ENCODE measurements around the gene MPHOSPH9.

MPHOSPH9 gene, protein sequence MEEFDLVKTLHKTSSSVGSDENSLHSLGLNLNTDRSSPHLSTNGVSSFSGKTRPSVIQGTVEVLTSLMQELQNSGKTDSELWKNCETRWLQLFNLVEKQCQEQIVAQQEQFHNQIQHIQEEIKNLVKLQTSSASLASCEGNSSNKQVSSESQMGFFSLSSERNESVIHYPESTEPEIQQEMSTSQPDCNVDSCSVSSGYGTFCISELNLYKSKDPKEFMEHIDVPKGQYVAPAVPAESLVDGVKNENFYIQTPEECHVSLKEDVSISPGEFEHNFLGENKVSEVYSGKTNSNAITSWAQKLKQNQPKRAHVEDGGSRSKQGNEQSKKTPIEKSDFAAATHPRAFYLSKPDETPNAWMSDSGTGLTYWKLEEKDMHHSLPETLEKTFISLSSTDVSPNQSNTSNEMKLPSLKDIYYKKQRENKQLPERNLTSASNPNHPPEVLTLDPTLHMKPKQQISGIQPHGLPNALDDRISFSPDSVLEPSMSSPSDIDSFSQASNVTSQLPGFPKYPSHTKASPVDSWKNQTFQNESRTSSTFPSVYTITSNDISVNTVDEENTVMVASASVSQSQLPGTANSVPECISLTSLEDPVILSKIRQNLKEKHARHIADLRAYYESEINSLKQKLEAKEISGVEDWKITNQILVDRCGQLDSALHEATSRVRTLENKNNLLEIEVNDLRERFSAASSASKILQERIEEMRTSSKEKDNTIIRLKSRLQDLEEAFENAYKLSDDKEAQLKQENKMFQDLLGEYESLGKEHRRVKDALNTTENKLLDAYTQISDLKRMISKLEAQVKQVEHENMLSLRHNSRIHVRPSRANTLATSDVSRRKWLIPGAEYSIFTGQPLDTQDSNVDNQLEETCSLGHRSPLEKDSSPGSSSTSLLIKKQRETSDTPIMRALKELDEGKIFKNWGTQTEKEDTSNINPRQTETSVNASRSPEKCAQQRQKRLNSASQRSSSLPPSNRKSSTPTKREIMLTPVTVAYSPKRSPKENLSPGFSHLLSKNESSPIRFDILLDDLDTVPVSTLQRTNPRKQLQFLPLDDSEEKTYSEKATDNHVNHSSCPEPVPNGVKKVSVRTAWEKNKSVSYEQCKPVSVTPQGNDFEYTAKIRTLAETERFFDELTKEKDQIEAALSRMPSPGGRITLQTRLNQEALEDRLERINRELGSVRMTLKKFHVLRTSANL

DNA sequence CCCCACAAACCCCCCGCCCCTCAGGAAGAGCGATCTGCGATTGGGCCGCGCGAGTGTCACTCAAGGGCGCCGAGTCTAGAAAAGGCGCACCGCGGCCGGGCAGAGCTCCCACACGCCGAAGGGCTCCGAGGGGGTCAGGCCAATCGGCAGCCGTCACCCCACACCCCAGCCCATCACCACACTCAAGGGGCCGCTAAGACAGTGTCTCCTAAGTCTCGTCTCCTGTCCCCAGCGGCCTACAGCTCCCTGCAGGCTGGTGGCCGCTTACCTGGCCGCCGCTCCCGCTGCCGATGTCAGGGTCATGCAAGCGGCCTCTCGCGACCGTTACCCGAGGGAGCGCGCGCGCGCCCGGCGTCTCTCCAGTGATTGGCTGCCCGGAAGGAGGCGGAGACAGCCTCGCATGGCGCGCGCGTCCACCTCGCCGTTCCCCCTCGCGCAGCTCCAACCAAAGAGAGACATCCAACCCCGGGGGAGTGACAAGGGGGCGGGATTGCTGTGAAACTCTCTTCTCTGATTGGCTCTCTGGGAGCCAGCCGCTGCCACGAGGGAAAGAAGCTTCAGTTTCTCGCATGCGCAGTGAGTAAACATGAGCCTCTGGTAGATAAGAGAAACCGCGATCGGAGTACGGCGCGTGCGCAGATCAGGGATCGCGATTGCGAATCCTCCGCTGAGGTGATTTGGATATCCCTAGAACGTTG lies at the start of gene MPHOSPH9, which contains the start of gene MTRFR:
MPHOSPH9 (minus strand) TSS at position 335 of the 698 bp plus-strand sequence. CDS start 2,777 bp downstream, outside the sequence.
MTRFR (plus strand) TSS at position 630 of the 698 bp plus-strand sequence. CDS start 20,239 bp downstream, outside the sequence.
- peak; percentile 99 for DNase-seq (ENCODE audit: low read depth)
- TF ChIP-seq CTCF (IDR thresholded peaks at IDR 0.05; ENCODE audit: low read depth, low read length, missing control alignments) = no peak
- in situ Hi-C loops (cut with HindIII; ENCODE audit: low sequenced_read_pairs) = no loop called here
- H3K4me3 ChIP-seq (ENCODE audit: low read depth, low read length) = peak within 1 kb of the TSS; percentile 97

DNA sequence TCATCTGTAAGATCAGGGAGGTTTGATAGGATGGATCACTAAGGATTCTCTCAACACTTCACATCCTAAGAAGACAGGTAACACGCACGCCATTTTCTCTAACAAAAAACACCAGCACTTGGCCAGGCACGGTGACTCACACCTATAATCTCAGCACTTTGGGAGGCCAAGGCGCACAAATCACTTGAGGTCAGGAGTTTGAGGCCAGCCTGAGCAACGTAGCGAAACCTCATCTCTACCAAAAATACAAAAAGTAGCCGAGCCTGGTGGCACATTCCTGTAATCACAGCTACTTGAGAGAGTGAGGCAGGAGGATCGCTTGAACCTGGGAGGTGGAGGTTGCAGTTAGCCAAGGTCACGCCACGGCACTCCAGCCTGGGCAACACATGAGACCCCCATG lies 49.2 kb upstream of the MPHOSPH9 start:
- in situ Hi-C loops (cut with HindIII; ENCODE audit: low sequenced_read_pairs) = no loop called here
- TF ChIP-seq CTCF (IDR thresholded peaks at IDR 0.05; ENCODE audit: low read depth, low read length, missing control alignments) = no peak
- no peak overlapping the region for H3K4me3 ChIP-seq (ENCODE audit: low read depth, low read length)
- no peak for DNase-seq (ENCODE audit: low read depth)

DNA sequence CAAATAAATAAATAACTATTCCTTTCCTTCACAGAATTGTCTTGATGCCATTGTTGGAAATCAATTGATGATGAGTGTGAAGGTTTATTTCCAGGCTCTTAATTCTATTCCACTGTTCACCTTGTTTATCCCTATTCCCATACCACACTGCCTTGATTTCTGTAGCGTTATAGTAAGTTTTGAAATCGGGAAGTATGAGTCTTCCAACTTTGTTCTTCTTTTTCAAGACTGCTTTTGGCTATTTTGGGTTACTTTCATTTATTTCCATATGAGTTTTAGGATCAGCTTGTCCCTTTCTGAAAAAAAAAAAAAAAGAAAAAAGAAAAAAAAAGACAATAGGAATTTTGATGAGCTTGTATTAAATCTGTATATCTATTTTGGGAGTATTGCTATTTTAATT lies 48.0 kb upstream of the MPHOSPH9 start:
- H3K4me3 ChIP-seq (ENCODE audit: low read depth, low read length) = no peak overlapping the region
- in situ Hi-C loops (cut with HindIII; ENCODE audit: low sequenced_read_pairs) = no loop called here

DNA sequence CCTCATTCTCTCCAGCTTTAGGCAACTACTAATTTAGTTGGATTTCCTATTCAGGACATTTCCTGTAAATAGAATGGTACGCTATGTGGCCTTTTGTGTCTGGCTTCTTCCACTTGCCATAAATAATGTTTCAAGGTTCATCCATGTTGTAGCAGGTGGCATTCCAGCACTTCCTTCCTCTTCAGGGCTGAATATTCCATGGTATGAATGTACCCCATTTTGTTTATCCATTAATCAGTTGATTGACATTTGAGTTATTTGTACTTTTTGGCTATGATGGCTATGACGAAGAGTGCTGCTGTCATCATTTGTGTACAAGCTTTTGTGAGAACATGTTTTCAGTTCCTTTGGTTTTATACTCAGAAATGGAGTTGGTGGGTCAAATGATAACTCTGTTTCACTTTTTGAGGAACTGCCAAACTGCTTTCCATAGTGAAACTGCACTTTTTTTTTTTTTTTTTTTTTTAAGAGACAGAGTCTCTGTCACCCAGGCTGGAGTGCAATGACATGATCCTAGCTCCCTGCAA lies 45.2 kb upstream of the MPHOSPH9 start:
- no peak for TF ChIP-seq CTCF (IDR thresholded peaks at IDR 0.05; ENCODE audit: low read depth, low read length, missing control alignments)
- H3K4me3 ChIP-seq (ENCODE audit: low read depth, low read length) = no peak overlapping the region
- DNase-seq (ENCODE audit: low read depth) = no peak
- in situ Hi-C loops (cut with HindIII; ENCODE audit: low sequenced_read_pairs) = no loop called here

More for the DNA sequence above, 48.0 kb upstream of the MPHOSPH9 start:
- no peak for DNase-seq (ENCODE audit: low read depth)
- no peak for TF ChIP-seq CTCF (IDR thresholded peaks at IDR 0.05; ENCODE audit: low read depth, low read length, missing control alignments)

DNA sequence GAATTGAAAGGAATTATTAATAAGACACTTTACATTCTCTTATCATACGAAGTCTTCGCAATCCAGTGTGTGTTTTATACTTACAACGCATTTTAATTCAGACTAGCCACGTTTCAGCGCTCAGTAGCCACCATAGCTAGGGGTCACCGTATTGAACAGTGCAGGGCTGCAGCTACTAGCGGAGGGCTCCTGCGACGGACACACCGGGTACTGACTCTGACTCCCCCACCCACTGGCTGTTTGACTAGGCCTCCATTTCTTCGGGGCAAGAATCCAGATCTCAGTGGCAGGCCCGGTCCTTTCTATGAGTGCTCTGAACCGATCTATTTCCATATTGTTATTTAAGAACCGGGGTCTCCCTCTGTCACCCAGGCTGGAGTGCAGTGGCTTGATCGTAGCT lies 40.2 kb upstream of the MPHOSPH9 start:
- TF ChIP-seq CTCF (IDR thresholded peaks at IDR 0.05; ENCODE audit: low read depth, low read length, missing control alignments) = no peak
- in situ Hi-C loops (cut with HindIII; ENCODE audit: low sequenced_read_pairs) = no loop called here

More for the DNA sequence above, 40.2 kb upstream of the MPHOSPH9 start:
- no peak for DNase-seq (ENCODE audit: low read depth)
- no peak overlapping the region for H3K4me3 ChIP-seq (ENCODE audit: low read depth, low read length)
